CMK (cell line): ENCODE data around the gene H1-8.
A peak's percentile ranks its signal among the peaks of the same experiment; 100 is the strongest.

Source experiments
- DNase-seq: peaks from one replicate; pipeline ENCODE4 v3.0.0-alpha.2; 2010; ENCODE audit warnings: low read depth

Gene H1-8

GRCh38 chr3:129594409-129594808 lies 51.4 kb downstream of the H1-8 start:
- no peak for DNase-seq

- no peak for DNase-seq
Measured at GRCh38 chr3:129594907-129595390, 52.0 kb downstream of the H1-8 start.

- no peak for DNase-seq
Measured at GRCh38 chr3:129595544-129596193, 52.7 kb downstream of the H1-8 start.

GRCh38 chr3:129596194-129597086 lies 53.5 kb downstream of the H1-8 start:
- no peak for DNase-seq

- DNase-seq, result no peak
Measured at GRCh38 chr3:129597087-129597999, 54.4 kb downstream of the H1-8 start.

- no peak for DNase-seq
Measured at GRCh38 chr3:129598000-129598381, 55.0 kb downstream of the H1-8 start.

- DNase-seq, result no peak
Measured at GRCh38 chr3:129598484-129598883, 55.5 kb downstream of the H1-8 start.

GRCh38 chr3:129599073-129599472 lies 56.1 kb downstream of the H1-8 start:
- no peak for DNase-seq

GRCh38 chr3:129599607-129600006 lies 56.6 kb downstream of the H1-8 start:
- peak; percentile 88 for DNase-seq

GRCh38 chr3:129600348-129600747 lies 57.4 kb downstream of the H1-8 start:
- DNase-seq, result no peak
